Measurements from ENCODE around the gene SLC35B2. TPM values are rescaled to one million over a fixed set of nuclear protein-coding genes. Genes with fewer than 3 reads are reported as not detected.
A peak's percentile ranks its signal among the peaks of the same experiment; 100 is the strongest.

Gene SLC35B2
- total RNA-seq, 1 donor from 2014 or later: 19.4 TPM

GRCh38 chr6:44258921-44259320, 1.6 kb upstream of the SLC35B2 start:
- no peak for DNase-seq
- ATAC-seq (ENCODE audit: poor library complexity): no peak
- intact Hi-C loops (cut with DNase I): no loop called here

- intact Hi-C loops (cut with DNase I): no loop called here
Measured at GRCh38 chr6:44258325-44258863, 1.1 kb upstream of the SLC35B2 start.

GRCh38 chr6:44257753-44258324, 511 bp upstream of the SLC35B2 start:
- no peak for ATAC-seq (ENCODE audit: poor library complexity)

More at GRCh38 chr6:44258325-44258863, 1.1 kb upstream of the SLC35B2 start:
- ATAC-seq (ENCODE audit: poor library complexity): no peak
- DNase-seq: no peak

GRCh38 chr6:44256775-44257024, 628 bp downstream of the SLC35B2 start:
- ATAC-seq (ENCODE audit: poor library complexity): no peak
- DNase-seq: no peak
- intact Hi-C loops (cut with DNase I): no loop called here

More at GRCh38 chr6:44257753-44258324, 511 bp upstream of the SLC35B2 start:
- intact Hi-C loops (cut with DNase I): no loop called here
- DNase-seq: no peak

GRCh38 chr6:44255871-44256774, 1.2 kb downstream of the SLC35B2 start:
- intact Hi-C loops (cut with DNase I): no loop called here
- ATAC-seq (ENCODE audit: poor library complexity) (no peak), DNase-seq (no peak)

GRCh38 chr6:44255105-44255808, 2.1 kb downstream of the SLC35B2 start:
- DNase-seq (no peak), ATAC-seq (ENCODE audit: poor library complexity) (no peak)
- intact Hi-C loops (cut with DNase I): no loop called here

GRCh38 chr6:44254191-44255104, 2.9 kb downstream of the SLC35B2 start:
- DNase-seq (no peak), ATAC-seq (ENCODE audit: poor library complexity) (no peak)
- intact Hi-C loops (cut with DNase I): no loop called here

GRCh38 chr6:44253307-44254101, 3.8 kb downstream of the SLC35B2 start:
- no peak for DNase-seq
- intact Hi-C loops (cut with DNase I): no loop called here
- no peak for ATAC-seq (ENCODE audit: poor library complexity)

GRCh38 chr6:44251576-44252524, 5.5 kb downstream of the SLC35B2 start:
- ATAC-seq (ENCODE audit: poor library complexity) (no peak), DNase-seq (no peak)
- intact Hi-C loops (cut with DNase I): no loop called here

- intact Hi-C loops (cut with DNase I): no loop called here
- no peak for ATAC-seq (ENCODE audit: poor library complexity)
- no peak for DNase-seq
Measured at GRCh38 chr6:44250718-44251123, 6.6 kb downstream of the SLC35B2 start.

GRCh38 chr6:44250067-44250717, 7.1 kb downstream of the SLC35B2 start:
- ATAC-seq (ENCODE audit: poor library complexity): no peak
- intact Hi-C loops (cut with DNase I): no loop called here
- no peak for DNase-seq

- DNase-seq: no peak
- intact Hi-C loops (cut with DNase I): no loop called here
- no peak for ATAC-seq (ENCODE audit: poor library complexity)
Measured at GRCh38 chr6:44249082-44249748, 8.1 kb downstream of the SLC35B2 start.

GRCh38 chr6:44248579-44248978, 8.7 kb downstream of the SLC35B2 start:
- ATAC-seq (ENCODE audit: poor library complexity): no peak
- intact Hi-C loops (cut with DNase I): no loop called here

GRCh38 chr6:44247338-44248302, 9.7 kb downstream of the SLC35B2 start:
- intact Hi-C loops (cut with DNase I): no loop called here
- DNase-seq: peak; percentile 77
- ATAC-seq (ENCODE audit: poor library complexity): peak; percentile 36

More at GRCh38 chr6:44248579-44248978, 8.7 kb downstream of the SLC35B2 start:
- no peak for DNase-seq
